H1 (cell line): ENCODE data around the gene TMEM253. TPM values are rescaled to one million over a fixed set of nuclear protein-coding genes. Genes with fewer than 3 reads are reported as not detected.

Experiments used
- CREB1 ChIP-seq: IDR thresholded peaks from 2 replicates; pipeline ENCODE4 v1.6.1; 2012; ENCODE audit warnings: inconsistent platforms
- JUN ChIP-seq: IDR thresholded peaks from 2 replicates; pipeline ENCODE4 v1.6.1; 2011; ENCODE audit warnings: low read depth, mild to moderate bottlenecking, improper control_type of control experiment, low read length
- KDM1A ChIP-seq: fragments of 200-600, 300-600 bp; sonication (generic); IDR thresholded peaks from 2 replicates; pipeline ENCODE4 v1.7.1; 2016; ENCODE audit warnings: mild to moderate bottlenecking, low read length, borderline replicate concordance
- POLR2AphosphoS5 ChIP-seq: IDR thresholded peaks from 2 replicates; pipeline ENCODE4 v1.6.1; 2011; ENCODE audit warnings: low read depth, low read length
- SP1 ChIP-seq: IDR thresholded peaks from 2 replicates; pipeline ENCODE4 v1.6.1; 2011; ENCODE audit warnings: low read depth, low read length
- SP2 ChIP-seq: IDR thresholded peaks from 2 replicates; pipeline ENCODE4 v1.6.1; 2012; ENCODE audit warnings: mild to moderate bottlenecking, low read length, inconsistent platforms
- polyA plus RNA-seq, 7 experiments: library from polyadenylated mRNA; depleted of rRNA in 3 of 7; stranded (reverse) in 5 of 7; unstranded in 2 of 7; fragments of >200 nt in 5 of 7; fragments of 200-250 nt in 2 of 7; gene quantifications; 1 replicate in 5 of 7; 2 replicates in 1 of 7; 4 replicates in 1 of 7; pipeline versions ENCODE4 v1.2.1 to v1.2.3, GENCODE V29; 2011 to 2013; ENCODE audit warnings: missing spikeins in 2 of 7, mixed read lengths in 2 of 7
- total RNA-seq: library from RNA; stranded (reverse); fragmentation: NEBNext Ultra II Directional; extraction: Animal tissue kit (Norgen Biotek cat#: 25700); gene quantifications from 2 replicates; pipeline ENCODE4 v1.2.1, GENCODE V29; 2021

TMEM253 gene
- total and polyA plus RNA-seq, 2 of the 8 experiments (the other 6 are each of a cell fraction or from before 2014, with no cell fraction given): 1.9 to 2.2 TPM

- no peak for TF ChIP-seq POLR2AphosphoS5
- no peak for TF ChIP-seq CREB1
- TF ChIP-seq JUN: no peak
- no peak for TF ChIP-seq SP1
- no peak for TF ChIP-seq KDM1A
- no peak for TF ChIP-seq SP2
These were observed 45.3 kb upstream of the TMEM253 start (continued) for GRCh38 chr14:21055432-21056117.
